ENCODE data around the gene ASB11.
"Not testable (repeated sequence)": the region's sequence is repeated elsewhere in the genome, so short reads cannot be mapped to it uniquely, and the experiment has no call there.

ASB11 gene

DNA sequence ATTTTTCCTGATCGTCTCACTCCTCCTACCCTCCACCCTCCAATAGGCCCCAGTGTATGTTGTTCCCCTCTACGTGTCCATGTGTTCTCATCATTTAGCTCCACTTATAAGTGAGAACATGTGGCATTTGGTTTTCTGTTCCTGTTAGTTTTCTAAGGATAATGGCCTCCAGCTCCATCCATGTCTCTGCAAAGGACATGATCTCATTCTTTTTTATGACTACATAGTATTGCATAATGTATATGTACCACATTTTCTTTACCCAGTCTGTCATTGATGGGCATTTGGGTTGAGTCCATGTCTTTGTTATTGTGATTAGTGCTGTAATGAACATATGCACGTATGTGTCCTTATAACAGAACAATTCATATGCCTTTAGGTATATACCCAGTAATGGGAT is 9.5 kb downstream of the ASB11 start:
- DNase-seq (ENCODE audit: low read depth in 2 of 2) = not testable (repeated sequence)

DNA sequence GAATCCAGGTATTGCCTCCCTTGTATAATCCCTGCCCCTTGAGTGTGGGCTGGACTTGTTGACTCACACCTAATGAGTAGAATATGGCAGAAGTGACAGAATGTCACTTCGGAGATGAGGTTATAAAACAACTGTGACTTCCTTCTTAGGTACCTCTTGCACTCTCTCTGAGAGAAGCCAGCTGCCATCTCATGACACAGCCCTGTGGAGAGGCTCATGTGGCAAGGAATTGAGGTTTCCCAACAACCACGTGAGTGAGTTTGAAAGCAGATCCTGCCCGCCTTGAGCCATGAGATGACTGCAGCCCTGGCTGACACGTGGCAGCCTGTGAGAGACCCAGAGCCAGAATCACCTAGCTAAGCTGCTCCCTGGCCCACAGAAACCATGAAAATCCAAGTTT is 13.5 kb downstream of the ASB11 start:
- no peak for DNase-seq (ENCODE audit: low read depth in 2 of 2)

DNA sequence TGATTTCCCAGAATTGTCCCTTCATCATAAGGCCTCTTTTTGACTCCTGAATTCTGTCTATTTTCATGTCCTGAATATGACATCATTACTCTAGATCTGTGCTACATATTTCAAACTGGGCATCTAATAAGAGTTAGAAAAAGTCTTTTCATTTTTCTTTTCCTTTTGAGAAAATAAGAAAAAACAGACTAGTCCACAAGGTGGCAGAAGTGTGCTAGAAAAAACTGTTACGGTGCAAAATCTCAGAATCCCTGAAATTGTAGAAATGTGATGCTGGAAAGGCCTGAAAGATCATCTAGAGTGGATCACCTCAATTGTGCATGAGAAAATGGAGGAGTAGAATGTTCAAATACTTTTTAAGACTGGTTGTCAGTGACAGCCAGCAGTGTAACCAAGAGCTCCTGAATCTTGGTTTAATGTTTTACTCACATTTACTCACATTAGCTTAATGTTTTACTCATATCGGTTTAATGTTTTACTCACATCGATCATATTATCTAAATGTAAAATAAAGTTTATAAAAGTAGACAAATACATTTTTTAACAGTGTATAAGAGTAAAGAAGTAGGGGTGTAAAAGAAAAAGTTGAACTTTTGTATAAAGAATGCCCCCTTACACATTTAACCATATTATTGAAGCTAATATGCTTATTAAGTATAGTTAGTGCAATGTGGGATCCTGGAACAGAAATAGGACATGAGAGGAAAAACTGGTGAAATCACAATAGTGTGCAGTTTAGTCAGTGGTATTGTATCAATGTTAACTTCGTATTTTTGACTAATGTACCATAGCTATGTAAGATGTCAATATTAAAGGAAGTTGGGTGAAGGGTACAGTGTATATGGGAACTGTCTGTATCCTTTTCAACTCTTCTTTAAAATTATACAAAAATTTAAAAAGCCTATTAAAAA is 15.2 kb downstream of the ASB11 start:
- DNase-seq (ENCODE audit: low read depth in 2 of 2) = no peak

GRCh38 chrX:15298780-15299179 is 16.7 kb downstream of the ASB11 start:
- no peak for DNase-seq (ENCODE audit: low read depth in 2 of 2)

GRCh38 chrX:15298201-15298600 is 17.2 kb downstream of the ASB11 start:
- DNase-seq (ENCODE audit: low read depth in 2 of 2) = no peak

- DNase-seq (ENCODE audit: low read depth in 2 of 2) = no peak
Observed at GRCh38 chrX:15293451-15293850, 22.0 kb downstream of the ASB11 start.

GRCh38 chrX:15292861-15293260 is 22.6 kb downstream of the ASB11 start:
- no peak for DNase-seq (ENCODE audit: low read depth in 2 of 2)

GRCh38 chrX:15277604-15278003 is 37.8 kb downstream of the ASB11 start:
- no peak for DNase-seq (ENCODE audit: low read depth in 2 of 2)

DNA sequence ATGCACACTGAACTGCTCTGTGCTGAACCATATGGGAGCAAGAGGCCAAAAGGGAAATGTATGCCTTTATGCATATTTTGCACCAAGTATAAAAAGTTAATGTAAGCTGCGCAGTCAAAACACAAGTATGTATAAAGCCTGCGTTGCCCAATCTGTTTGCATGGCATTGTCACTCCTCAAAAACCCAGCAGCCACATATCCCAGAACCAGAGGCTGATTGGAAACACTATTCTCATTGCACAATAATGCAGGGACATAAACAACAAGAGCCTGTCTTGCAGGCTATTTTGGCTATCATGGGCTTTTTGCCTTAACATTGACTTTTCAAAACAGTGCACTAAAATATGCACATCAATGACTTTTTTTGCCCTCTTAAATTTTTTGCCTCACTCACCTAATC is 40.5 kb downstream of the ASB11 start:
- no peak for DNase-seq (ENCODE audit: low read depth in 2 of 2)

- not testable (repeated sequence) for DNase-seq (ENCODE audit: low read depth in 2 of 2)
Observed at GRCh38 chrX:15273275-15273674, 42.2 kb downstream of the ASB11 start.

DNA sequence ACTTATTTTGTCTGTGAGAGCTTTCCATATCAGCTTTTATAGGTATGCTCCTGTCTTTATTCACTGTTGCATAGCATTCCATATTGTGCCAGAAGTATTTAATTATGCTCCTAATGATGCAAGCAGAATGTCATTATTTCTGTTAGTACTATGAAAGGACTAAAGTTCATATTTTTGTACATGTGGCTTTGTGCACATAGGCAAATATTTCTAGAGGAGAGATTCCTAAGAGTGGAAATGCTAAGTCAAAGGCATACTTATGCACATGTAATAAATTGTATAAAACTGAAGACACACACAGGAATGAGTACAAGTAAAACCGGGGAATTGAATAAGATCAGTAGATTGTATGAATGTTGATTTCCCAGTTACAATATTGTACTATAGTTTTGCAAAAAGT is 43.7 kb downstream of the ASB11 start:
- DNase-seq (ENCODE audit: low read depth in 2 of 2) = no peak

- peak; percentile 27 to 33 for DNase-seq (ENCODE audit: low read depth in 2 of 2)
Observed at GRCh38 chrX:15269618-15270521, 45.6 kb downstream of the ASB11 start, which contains the start of gene ASB9. TSS of gene ASB9 (minus strand) at chrX:15270083. CDS start at chrX:15269874, 209 bp downstream.

GRCh38 chrX:15269120-15269519 is 46.3 kb downstream of the ASB11 start:
- no peak for DNase-seq (ENCODE audit: low read depth in 2 of 2)

- DNase-seq (ENCODE audit: low read depth in 2 of 2) = no peak
Observed at GRCh38 chrX:15254852-15255251, 60.6 kb downstream of the ASB11 start.

DNA sequence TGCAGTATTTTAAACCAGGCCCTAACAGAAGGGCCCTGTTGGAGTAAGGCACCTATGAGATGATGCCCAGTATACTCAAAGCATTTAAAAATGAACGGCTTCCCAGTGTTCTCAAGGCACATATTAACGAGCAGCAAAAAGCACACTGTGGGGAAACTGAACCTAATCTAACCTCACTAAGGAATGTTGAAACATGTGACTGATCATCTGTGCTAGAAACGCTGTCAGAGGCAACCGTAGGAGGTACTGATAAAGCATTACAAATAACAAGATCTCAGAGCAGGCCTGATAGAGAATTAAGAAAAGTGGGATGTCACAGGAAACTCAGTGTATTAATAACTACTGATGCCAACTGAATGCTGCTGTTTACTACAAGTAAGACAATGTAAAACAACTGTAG is 69.5 kb downstream of the ASB11 start:
- no peak for DNase-seq (ENCODE audit: low read depth in 2 of 2)

DNA sequence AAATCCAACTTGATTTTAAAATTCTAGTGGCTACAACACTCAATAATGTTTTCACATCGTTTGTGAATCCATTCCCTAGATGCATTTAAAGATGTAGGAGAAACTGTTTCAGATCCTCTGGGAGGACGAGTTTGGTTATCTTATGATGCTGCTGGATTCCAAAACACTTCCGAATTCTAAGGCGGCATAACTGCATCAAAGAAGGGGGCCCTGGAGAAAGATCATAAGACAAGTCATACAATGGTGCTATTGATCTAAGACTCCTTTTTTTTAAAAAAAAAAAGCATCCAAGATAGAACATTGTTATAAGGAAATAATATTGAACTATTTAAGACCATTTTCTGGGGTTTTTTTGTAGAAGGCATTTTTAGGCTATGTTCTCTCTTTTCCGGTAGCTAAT is 71.0 kb downstream of the ASB11 start:
- no peak for DNase-seq (ENCODE audit: low read depth in 2 of 2)

DNA sequence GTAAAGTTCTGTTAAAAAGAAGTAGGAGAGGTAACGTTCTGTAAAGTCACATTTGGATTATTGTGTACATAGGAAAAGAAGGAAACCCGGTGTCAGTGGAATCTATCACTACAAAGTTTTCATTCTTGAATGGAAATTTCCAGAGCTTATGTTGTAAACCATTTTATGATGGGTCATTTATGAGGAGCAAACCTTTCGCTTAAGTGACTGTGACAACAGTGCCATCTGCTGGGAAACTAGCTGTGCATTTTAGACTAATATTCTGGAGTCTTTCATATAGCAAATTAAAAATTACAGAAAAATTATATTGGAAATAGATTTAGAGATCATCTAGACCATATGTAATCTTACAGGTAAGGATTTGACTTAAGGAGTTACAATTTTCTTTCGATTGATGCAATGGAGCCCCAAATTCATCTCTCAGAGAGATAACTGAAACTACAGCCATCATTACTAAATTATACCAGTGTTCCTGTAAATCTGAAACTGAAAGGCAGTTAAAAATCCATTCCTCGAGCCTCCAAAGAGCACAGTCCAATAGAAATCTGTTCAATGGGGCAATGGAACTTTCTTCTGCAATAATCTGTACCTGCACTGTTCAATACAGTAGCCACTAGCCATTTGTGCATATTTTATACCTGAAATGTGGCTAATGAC is 72.4 kb downstream of the ASB11 start:
- DNase-seq (ENCODE audit: low read depth in 2 of 2) = peak; percentile 20 to 22

DNA sequence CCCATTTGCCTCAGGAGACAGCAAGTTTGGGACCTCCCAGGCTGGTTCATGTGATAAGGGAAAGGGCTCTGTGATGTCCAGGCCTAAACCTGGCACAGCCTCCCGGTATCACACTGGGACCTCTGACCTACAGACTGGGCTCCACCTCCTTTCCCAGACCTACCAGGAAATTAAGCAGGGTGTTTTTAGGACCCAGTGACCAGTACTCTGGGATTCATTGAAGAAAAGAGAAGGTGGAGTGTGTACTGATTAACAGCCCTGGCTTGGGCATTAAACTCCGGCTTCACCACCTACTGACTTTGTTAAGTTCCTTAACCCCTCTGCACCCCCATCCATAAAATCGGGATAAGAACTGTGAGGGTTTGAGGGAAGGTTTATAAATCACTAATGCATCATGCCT is 74.1 kb downstream of the ASB11 start:
- DNase-seq (ENCODE audit: low read depth in 2 of 2) = no peak

- DNase-seq (ENCODE audit: low read depth in 2 of 2) = no peak
Observed at GRCh38 chrX:15240414-15240813, 75.0 kb downstream of the ASB11 start.

GRCh38 chrX:15236146-15236545 is 79.3 kb downstream of the ASB11 start:
- no peak for DNase-seq (ENCODE audit: low read depth in 2 of 2)

DNA sequence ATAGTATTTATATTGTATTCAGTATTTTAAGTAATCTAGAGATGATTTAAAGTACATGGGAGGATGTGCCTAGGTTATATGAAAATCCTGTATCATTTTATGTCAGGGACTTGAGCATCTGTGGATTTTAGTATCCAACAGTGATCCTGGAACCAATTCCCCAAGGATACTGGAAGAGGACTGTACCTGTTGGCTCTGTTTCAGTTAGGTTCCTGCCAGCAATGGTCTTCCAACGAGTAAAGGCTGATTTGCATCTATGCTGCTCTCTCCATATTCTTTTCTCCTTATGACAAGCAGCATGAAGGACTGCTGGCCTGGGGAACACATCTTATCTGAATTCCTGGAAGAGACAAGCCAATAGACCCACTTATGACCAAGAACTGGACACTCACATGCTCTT is 80.4 kb downstream of the ASB11 start:
- no peak for DNase-seq (ENCODE audit: low read depth in 2 of 2)

GRCh38 chrX:15233416-15234015 is 81.9 kb downstream of the ASB11 start:
- DNase-seq (ENCODE audit: low read depth in 2 of 2) = no peak

Data from fibroblast of skin of left quadriceps (primary cell).